ENCODE measurements around the gene B3GAT3. TPM values are rescaled to one million over a fixed set of nuclear protein-coding genes. Genes with fewer than 3 reads are reported as not detected.
"Not testable (repeated sequence)": the region's sequence is repeated elsewhere in the genome, so short reads cannot be mapped to it uniquely, and the experiment has no call there.

Gene B3GAT3
- polyA plus RNA-seq, 1 donor, result 21.4 TPM

GRCh38 chr11:62603776-62604299 is 17.9 kb downstream of the B3GAT3 start:
- DNase-seq, result no peak

GRCh38 chr11:62603072-62603408 is 18.7 kb downstream of the B3GAT3 start:
- DNase-seq, result no peak

DNA sequence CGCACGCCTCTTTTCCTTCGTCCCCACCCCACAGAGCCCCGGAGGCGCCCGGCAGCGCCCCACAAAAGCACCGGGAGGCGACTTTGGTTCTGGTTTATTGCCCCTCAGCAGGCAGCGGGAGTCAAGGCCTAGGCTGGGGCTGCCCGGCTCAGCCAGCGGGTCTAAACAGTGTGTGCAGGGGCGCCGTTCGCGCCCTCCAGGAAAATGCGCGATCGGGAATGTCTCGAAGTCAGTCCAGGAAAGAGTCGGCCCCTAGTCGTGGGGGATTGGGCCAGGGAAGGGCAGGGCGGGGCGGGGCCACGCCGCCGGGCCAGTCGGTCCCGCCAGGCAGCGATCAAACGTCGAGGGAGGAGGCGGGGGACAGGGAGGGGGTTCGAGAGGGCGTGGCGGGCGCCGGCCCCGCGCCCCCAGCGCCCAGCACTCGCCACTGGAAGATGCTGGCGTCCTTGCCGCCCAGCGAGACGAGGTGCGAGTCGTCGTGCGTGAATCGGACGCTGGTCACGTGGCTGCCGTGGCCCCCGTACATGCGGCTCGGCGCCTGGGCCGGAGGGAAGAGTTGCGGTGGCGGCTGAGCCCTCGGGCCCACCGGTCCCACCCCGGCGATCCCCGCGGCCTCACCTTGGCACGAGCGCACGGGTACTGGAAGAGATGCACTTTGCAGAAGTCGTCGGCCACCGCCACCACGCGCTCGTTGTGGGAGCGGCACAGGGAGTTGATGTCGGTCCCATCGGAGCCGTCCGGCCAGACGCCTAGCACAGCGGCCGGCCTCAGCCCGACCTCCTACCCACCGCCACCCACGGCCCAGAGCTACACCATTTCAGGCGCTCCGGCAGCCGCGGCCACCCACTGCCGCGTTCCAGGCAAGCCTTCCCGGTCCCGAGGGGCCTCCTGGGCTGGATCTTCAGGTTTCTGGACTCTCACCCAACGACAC is 19.4 kb downstream of the B3GAT3 start:
- peak; percentile 64 for DNase-seq

- DNase-seq, result peak; percentile 98
These were observed 20.2 kb downstream of the B3GAT3 start, which contains the start of gene MTA2 for GRCh38 chr11:62601372-62602140. Gene MTA2 (minus strand): TSS chr11:62601865. CDS start chr11:62601450, 415 bp downstream.

DNA sequence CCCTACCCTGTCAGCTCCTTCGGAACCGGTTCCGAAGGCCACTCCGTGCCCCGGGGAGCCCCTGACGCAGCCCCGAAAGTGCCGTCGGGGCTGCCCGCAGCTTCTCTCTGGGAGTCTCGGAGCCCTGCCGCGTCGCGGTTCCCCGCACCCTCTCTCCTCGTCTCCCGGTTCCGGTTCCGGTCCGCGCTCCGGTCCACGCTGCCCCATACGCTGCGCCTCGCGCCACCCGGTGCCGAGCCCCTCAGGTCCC is 20.7 kb downstream of the B3GAT3 start:
- no peak for DNase-seq

DNA sequence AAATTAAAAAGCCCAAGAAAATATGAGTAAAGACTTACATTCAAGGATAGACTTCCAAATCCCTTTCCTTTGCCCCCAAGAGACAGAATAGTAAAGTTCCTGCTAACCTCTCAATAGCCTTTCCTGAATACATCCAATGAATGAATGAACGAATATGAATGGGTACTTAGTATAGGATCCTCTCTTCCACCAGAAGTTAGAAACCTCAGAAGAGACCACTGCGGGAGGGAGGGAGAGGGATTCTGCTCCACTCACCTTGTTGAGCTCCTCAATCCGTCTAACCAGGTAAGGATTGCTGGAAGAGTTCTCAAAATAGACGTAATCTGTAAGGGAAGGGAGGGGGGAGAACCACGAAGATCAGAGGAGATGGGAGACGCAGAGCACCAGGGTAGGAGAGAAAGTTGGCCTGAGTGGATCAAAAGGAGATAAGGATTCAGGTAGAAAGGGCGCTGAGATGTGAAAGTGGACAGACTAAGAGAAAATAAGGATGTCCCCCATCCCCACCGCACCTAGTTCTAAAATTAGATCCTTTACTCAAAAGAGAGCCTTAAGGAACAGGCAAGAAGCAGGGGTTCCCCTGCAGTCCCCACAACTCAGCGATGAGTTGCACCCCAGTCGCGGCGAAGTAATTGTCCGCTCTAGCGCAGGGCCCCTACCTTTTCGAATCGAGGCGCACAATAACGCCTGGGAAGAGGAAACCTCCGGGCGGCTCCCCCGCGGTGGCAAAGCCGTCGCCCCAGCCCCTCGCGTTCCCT is 21.2 kb downstream of the B3GAT3 start:
- no peak for DNase-seq

DNA sequence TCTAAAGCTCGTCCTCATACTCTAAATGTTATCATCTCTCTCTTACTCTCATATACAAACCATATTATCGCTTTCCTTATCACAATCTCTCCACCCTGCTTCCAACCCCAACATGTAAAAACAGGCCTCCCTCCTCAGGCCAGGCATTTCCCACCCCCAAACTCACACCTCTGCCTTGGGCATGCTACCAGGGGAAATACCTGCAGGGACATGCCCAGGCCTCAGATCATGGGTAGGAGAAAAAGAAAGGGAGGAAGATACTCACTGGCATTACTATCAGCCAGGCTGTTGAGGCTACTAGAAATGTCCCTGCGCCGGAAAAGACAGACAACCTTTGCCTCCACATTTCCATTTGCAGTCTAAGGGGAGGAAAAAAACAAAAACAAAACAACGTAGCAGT is 21.9 kb downstream of the B3GAT3 start:
- no peak for DNase-seq

DNA sequence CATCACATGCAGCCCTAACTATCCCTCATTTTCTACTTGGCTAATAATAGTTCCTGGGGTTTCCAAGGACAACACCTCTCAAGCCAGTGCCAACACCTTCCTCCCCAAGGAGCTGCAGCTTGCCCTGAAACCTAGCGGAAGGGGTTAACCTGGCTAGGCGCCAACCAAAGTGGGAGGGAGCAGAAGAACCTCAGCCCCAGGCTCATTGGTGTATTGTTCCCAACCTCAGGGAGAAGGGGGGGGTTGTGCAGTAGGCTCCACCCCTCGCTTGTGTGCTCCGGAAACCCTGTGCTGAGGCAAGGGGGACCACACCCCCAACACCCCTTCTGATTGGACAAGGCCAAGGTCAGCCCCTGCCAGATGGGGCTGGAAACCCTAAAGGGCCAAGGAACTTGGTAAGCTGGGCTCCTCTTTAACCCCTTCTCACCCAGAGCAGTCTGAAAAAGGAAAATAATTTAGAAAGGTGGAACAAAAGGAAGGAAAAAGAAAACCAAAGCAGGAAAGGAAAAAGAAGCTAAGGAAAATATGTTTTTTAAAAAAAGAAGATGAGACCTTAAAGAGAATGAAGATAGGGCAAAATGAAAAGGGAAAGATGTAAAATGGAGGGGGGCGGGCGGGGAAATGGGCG is 22.6 kb downstream of the B3GAT3 start:
- peak; percentile 96 for DNase-seq

GRCh38 chr11:62595124-62595523 is 26.7 kb downstream of the B3GAT3 start:
- no peak for DNase-seq

- DNase-seq, result no peak
These were observed 28.2 kb downstream of the B3GAT3 start for GRCh38 chr11:62593434-62594044.

DNA sequence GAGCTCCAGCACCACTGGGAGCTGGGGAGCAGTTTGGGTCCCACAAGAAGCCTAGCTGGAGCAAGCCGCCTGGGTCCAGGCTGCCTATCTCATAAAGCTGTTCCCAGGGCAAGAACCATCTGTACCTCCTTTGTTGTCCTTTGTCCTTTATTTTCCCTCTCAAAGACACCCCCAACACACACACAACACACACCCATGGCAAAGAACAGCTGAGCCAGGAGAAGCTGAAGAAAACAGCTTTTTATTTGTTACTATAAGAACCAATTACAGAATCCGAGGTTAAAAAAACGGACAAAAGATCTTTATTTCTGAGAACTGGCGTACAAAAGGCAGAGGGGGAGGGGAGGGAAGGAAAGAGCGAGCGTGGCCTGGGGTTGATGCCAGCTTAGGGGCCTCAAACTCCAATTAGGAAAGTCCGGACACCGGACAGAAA is 28.8 kb downstream of the B3GAT3 start:
- DNase-seq, result no peak

- DNase-seq, result no peak
These were observed 29.5 kb downstream of the B3GAT3 start for GRCh38 chr11:62592146-62592815.

- peak; percentile 96 for DNase-seq
These were observed 30.2 kb downstream of the B3GAT3 start, which contains the start of gene TUT1 for GRCh38 chr11:62591448-62592145. Gene TUT1 (minus strand): TSS chr11:62591523. CDS start chr11:62591485, 38 bp downstream.

GRCh38 chr11:62588966-62589637 is 32.7 kb downstream of the B3GAT3 start:
- no peak for DNase-seq

GRCh38 chr11:62585356-62585755 is 36.4 kb downstream of the B3GAT3 start:
- DNase-seq, result not testable (repeated sequence)

GRCh38 chr11:62581735-62582134 is 40.1 kb downstream of the B3GAT3 start:
- DNase-seq, result not testable (repeated sequence)

DNA sequence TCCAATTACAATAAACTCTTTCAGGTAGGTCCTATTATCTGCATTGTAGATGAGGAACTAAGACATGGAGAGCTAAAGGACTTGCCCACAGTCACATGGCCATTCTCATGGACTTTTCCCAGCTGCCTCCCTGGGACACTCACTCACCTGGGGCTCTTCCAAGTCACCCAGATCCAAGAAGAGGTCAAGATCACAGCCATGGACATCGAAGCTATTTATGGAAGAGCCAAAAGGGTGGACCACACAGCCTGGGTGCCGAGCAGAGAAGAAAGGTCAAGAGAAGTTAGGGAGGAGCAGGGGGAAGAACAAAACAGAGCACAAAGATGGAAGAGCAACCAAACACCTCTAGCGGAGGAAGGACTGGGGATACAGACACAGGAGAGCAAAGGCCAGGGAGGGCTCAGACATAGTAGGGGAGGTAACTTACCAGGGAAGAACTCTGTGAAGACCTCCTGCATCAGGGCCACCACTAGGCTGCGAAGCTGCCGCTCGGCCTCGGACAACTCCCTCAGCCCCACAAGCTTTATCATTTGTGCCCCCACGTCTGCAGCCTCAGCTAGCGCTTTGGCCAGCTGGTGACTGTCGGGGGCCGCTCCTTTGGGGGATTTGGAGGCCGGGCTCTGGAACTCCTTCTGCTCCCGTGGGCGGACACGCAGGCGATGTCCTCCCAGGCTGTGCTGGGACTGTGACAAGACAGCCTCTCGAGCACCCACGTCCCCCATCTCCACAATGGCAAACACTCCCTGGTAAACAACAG is 40.6 kb downstream of the B3GAT3 start:
- no peak for DNase-seq

GRCh38 chr11:62579252-62579651 is 42.5 kb downstream of the B3GAT3 start:
- no peak for DNase-seq

GRCh38 chr11:62578541-62578940 is 43.2 kb downstream of the B3GAT3 start:
- DNase-seq, result no peak

Measured in hindlimb muscle (tissue), 1 donor.